Hepatocyte (in vitro differentiated cells): ENCODE measurements around the gene HIP1R.

Experiments used
- EZH2 ChIP-seq: fragments of 200-600 bp; sonication (generic); IDR thresholded peaks from 2 replicates; pipeline ENCODE4 v1.6.1; 2016; ENCODE audit warnings: antibody characterized with exemption, mild to moderate bottlenecking, borderline replicate concordance
- EZH2phosphoT487 ChIP-seq: fragments of 200-600 bp; sonication (generic); IDR thresholded peaks from one replicate; pipeline ENCODE4 v1.6.1; 2018; ENCODE audit warnings: antibody characterized with exemption, mild to moderate bottlenecking, low read depth, moderate library complexity; ENCODE audit not compliant: unreplicated experiment, severe bottlenecking
- TF ChIP-seq, protein P1 (sequence below): fragments of 200-600 bp; sonication (generic); IDR thresholded peaks from 2 replicates; pipeline ENCODE4 v1.5.1; 2016; ENCODE audit warnings: antibody characterized with exemption, mild to moderate bottlenecking; ENCODE audit not compliant: poor library complexity

DNA sequence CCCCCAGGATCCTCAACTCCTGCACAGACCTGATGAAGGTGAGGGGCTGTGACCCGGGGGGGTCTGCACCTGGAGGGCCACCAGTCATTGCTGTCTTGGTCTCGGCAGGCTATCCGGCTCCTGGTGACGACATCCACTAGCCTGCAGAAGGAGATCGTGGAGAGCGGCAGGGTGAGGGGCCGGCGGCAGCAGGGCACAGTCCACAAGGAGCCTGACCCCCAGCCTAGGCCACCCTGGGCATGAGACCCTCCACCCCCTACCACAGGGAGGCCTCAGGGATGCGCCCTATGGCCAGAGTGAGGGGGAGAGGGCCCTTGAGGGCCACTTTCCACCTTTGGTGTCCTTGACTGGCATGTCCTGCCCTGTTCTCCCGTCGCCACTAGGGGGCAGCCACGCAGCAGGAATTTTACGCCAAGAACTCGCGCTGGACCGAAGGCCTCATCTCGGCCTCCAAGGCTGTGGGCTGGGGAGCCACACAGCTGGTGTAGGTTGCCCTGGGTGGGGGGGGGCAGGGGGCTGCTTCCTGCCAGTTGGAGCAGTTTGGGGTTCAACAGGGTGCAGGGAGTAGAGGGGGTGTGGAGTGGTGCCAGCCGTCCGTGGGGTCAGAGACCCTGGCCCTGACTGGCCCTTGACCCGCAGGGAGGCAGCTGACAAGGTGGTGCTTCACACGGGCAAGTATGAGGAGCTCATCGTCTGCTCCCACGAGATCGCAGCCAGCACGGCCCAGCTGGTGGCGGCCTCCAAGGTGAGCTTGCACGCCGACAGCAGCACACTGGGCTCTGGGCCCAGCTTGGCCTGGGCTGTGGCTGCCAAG is 25.0 kb downstream of the HIP1R start:
- TF ChIP-seq, protein P1, sequence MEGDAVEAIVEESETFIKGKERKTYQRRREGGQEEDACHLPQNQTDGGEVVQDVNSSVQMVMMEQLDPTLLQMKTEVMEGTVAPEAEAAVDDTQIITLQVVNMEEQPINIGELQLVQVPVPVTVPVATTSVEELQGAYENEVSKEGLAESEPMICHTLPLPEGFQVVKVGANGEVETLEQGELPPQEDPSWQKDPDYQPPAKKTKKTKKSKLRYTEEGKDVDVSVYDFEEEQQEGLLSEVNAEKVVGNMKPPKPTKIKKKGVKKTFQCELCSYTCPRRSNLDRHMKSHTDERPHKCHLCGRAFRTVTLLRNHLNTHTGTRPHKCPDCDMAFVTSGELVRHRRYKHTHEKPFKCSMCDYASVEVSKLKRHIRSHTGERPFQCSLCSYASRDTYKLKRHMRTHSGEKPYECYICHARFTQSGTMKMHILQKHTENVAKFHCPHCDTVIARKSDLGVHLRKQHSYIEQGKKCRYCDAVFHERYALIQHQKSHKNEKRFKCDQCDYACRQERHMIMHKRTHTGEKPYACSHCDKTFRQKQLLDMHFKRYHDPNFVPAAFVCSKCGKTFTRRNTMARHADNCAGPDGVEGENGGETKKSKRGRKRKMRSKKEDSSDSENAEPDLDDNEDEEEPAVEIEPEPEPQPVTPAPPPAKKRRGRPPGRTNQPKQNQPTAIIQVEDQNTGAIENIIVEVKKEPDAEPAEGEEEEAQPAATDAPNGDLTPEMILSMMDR = peak; percentile 85
- TF ChIP-seq EZH2 = no peak
- TF ChIP-seq EZH2phosphoT487 = no peak
